Large intestine (tissue), 3 donors: ENCODE data around the gene GAPDH. TPM values are rescaled to one million over a fixed set of nuclear protein-coding genes. Genes with fewer than 3 reads are reported as not detected.
"Not testable (repeated sequence)": the region's sequence is repeated elsewhere in the genome, so short reads cannot be mapped to it uniquely, and the experiment has no call there.

ENCODE experiments used
- DNase-seq, 2 donors: peaks; one replicate each; pipeline versions ENCODE4 v3.0.0 to v3.0.0-alpha.2; 2013
- H3K27ac ChIP-seq: one replicate; pipeline ENCODE4 v1.5.1; 2013; ENCODE audit warnings: low read length
- H3K27me3 ChIP-seq: 2 replicates; pipeline ENCODE4 v1.6.1; 2013; ENCODE audit warnings: low read length; ENCODE audit not compliant: control insufficient read depth, insufficient read depth
- H3K36me3 ChIP-seq: 2 replicates; pipeline ENCODE4 v1.6.1; 2013; ENCODE audit warnings: low read length; ENCODE audit not compliant: control insufficient read depth, insufficient read depth
- H3K4me1 ChIP-seq: one replicate; pipeline ENCODE4 v1.6.1; 2013; ENCODE audit warnings: low read length; ENCODE audit not compliant: control insufficient read depth, insufficient read depth
- H3K4me3 ChIP-seq: one replicate; pipeline ENCODE4 v1.5.1; 2013; ENCODE audit warnings: low read length
- H3K9me3 ChIP-seq: one replicate; pipeline ENCODE4 v1.6.1; 2013; ENCODE audit warnings: mild to moderate bottlenecking, low read depth, low read length, moderate library complexity; ENCODE audit not compliant: control insufficient read depth
- WGBS: methylation state at CpG from one replicate; pipeline ENCODE4 v1.1.5; 2013; ENCODE audit warnings: low lambda C conversion rate; ENCODE audit not compliant: insufficient coverage; 5-methylcytosine and 5-hydroxymethylcytosine counted together
- polyA plus RNA-seq: library from polyadenylated mRNA; unstranded; fragments of 120-200 nt; gene quantifications from one replicate; pipeline ENCODE4 v1.2.1, GENCODE V29; 2013

GAPDH gene
- polyA plus RNA-seq, 1 donor = 2,065 TPM

DNA sequence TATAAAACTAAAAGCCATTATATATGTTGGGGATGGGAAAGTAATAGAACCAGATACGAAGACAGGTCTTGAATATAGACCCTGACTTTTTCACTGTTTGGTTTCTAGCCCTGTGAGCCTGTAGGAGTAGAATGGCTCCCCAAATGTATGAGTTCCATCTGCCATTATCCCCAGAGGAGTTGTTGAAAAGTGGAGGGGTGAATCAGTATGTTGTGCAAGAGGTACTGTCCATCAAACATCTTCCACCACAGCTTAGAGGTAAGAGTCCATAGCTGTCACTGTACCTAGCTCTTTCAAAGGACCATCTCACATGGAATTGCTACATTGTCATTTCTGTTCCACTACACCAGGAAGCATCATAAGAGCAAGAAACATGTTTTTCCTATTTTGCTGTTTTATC, 39.3 kb upstream of the GAPDH start:
- Histone ChIP-seq H3K4me1 (peaks cover 14% of the 10 kb centered on the region), H3K27me3 (no peaks in the 10 kb centered on the region), H3K4me3 (peak overlapping the region; percentile 1), H3K9me3 (no peaks in the 10 kb centered on the region), H3K27ac (no peak overlapping the region), H3K36me3 (peaks cover 22% of the 10 kb centered on the region)
- DNase-seq = no peak
- no CpG with 5 or more reads among the region's 1 CpG for WGBS

DNA sequence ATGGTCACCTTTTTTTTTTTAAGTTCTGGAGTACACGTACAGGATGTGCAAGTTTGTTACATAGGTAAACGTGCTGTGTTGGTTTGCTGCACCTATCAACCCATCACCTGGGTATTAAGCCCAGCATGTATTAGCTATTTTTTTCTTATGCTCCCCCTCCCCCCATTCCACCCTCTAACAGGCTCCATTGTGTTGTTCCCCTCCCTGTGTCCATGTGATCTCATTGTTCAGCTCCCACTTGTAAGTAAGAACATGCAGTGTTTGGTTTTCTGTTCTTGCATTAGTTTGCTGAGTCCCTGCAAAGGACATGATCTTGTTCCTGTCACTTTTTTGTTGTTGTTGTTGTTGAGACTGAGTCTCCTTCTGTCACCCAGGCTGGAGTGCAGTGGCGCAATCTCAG, 37.0 kb upstream of the GAPDH start:
- not testable (repeated sequence) for DNase-seq, H3K9me3 ChIP-seq

DNA sequence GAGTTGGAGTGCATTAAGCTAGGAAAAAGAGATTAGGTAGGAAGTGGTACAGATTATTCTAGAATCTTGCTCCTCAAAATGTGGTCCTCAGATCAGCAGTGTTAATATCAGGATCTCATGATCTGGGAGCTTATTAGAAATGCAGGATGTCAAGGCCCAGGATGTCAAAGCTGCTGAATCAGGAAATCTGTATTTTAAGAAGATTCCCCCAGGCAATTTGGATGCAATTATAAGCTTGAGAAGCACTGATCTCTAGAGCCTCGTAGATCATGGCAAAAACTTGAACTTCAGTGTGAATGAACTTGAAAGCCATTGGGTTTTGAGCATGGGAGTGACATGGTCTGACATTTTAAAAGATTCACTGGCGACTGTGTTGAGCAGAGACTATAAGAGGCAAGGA, 33.9 kb upstream of the GAPDH start:
- DNase-seq = no peak
- Histone ChIP-seq H3K9me3 (no peaks in the 10 kb centered on the region), H3K36me3 (peaks cover 30% of the 10 kb centered on the region), H3K27ac (no peak overlapping the region), H3K4me3 (no peak overlapping the region), H3K27me3 (no peaks in the 10 kb centered on the region), H3K4me1 (peaks cover 2% of the 10 kb centered on the region)
- 100% methylated on average over 1 of the region's 2 CpGs for WGBS

More for the DNA sequence above, 37.0 kb upstream of the GAPDH start:
- Histone ChIP-seq H3K4me1 (peaks cover 11% of the 10 kb centered on the region), H3K36me3 (peaks cover 26% of the 10 kb centered on the region)
- not testable (repeated sequence) for H3K4me3 ChIP-seq, H3K27ac ChIP-seq, H3K27me3 ChIP-seq
- no CpG with 5 or more reads among the region's 3 CpGs for WGBS

DNA sequence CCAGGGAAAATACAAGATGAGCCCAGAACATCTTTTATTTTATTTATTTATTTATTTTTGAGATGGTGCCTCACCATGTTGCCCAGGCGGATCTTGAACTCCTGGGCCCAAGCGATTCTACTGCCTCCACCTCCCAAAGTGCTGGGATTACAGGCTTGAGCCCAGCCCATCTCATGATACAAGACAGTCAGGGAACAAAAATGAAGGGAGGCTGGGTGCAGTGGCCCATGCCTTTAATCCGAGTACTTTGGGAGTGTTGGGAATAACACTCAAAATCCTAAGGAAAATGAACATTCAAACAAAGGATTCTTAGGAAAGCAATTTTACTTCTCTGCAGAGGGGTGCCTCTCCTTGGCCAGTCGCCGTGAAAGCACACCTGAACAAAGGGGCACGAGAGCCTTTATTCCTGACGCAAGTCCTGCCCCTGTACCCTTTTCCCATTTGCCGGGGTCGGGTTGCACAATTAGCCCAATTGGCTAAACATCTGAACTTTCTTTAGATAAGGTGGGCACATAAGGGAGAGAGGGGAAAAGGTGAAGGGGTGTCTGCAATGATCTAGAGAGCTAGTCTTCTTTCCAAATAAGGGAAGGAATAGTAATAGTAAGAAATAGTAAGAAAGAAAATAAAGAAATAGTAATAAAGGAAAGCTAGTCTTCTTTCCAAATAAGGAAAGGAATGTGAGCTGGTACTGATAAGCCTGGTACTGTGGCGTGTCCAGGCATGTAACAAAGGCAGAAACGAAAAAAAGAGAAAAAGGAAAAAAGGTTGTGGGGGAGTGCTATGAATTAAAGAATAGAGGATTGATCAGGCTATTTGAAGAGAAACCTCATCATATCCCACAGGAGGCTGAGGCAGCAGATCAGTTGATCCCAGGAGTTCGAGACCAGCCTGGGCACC, 27.0 kb upstream of the GAPDH start:
- H3K4me3 ChIP-seq = no peak overlapping the region
- peaks cover 31% of the 10 kb centered on the region for H3K36me3 ChIP-seq
- no peaks in the 10 kb centered on the region for H3K9me3 ChIP-seq
- no peaks in the 10 kb centered on the region for H3K4me1 ChIP-seq
- no peaks in the 10 kb centered on the region for H3K27me3 ChIP-seq
- 80% methylated on average over 2 of the region's 12 CpGs for WGBS
- no peak overlapping the region for H3K27ac ChIP-seq
- DNase-seq = no peak

DNA sequence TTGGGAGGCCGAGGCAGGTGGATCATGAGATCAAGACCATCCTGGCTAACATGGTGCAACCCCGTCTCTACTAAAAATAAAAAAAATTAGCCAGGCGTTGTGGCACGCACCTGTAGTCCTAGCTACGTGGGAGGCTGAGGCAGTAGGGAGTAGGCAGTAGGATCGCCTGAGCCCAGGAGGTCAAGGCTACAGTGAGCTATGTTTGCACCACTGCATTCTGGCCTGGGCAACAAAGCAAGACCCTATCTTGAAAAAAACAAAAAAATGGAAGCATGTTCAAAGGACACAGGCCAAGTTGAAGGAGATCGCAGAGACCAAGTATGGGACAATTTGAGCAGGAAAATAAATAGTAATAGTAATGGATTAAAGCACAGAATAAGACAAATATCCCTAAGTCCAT, 26.2 kb upstream of the GAPDH start:
- Histone ChIP-seq H3K4me1 (no peaks in the 10 kb centered on the region), H3K27me3 (no peaks in the 10 kb centered on the region), H3K27ac (no peak overlapping the region), H3K36me3 (peaks cover 37% of the 10 kb centered on the region), H3K9me3 (no peaks in the 10 kb centered on the region), H3K4me3 (no peak overlapping the region)
- no peak for DNase-seq
- WGBS = 81% methylated on average over 6 of the region's 7 CpGs

DNA sequence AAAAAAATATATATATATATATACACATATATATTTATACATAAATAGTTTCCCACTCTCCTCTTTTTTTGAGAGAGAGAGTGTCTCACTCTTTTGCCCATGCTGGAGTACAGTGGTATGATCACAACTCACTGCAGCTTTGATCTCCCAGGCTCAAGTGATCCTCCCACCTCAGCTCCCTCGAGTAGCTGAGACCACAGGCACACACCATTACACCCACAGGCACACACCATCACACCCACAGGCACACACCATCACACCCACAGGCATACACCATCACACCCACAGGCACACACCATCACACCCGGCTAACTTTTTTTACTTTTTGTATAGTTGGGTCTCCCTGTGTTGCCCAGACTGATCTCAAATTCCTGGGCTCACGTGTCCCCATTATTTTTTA, 14.1 kb upstream of the GAPDH start:
- peaks cover 81% of the 10 kb centered on the region for H3K36me3 ChIP-seq
- WGBS = no CpG with 5 or more reads among the region's 3 CpGs

DNA sequence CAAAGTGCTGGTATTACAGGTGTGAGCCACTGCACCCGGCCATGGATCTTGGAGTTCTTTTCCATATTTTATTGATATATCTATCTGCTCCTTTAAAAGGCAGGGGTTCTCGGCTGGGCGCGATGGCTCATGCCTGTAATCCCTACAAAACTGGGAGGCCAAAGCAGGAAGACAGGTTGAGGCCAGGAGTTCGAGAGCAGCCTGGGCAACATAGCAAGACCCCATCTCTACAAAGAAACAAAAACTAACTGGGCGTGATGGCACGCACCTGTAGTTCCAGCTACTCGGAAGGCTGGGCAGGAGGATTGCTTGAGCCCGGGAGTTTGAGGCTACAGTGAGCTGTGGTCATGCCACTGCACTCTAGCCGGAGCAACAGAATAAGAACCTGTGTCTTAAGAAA, 12.1 kb upstream of the GAPDH start:
- H3K4me1 ChIP-seq = no peaks in the 10 kb centered on the region
- peaks cover 86% of the 10 kb centered on the region for H3K36me3 ChIP-seq
- no peak overlapping the region for H3K27ac ChIP-seq
- no peak overlapping the region for H3K4me3 ChIP-seq
- no peaks in the 10 kb centered on the region for H3K9me3 ChIP-seq
- H3K27me3 ChIP-seq = no peaks in the 10 kb centered on the region
- no peak for DNase-seq
- WGBS = 100% methylated on average over 1 of the region's 10 CpGs

More for the DNA sequence above, 14.1 kb upstream of the GAPDH start:
- Histone ChIP-seq H3K4me1 (no peaks in the 10 kb centered on the region), H3K9me3 (no peaks in the 10 kb centered on the region), H3K4me3 (no peak overlapping the region), H3K27me3 (no peaks in the 10 kb centered on the region), H3K27ac (no peak overlapping the region)
- no peak for DNase-seq

DNA sequence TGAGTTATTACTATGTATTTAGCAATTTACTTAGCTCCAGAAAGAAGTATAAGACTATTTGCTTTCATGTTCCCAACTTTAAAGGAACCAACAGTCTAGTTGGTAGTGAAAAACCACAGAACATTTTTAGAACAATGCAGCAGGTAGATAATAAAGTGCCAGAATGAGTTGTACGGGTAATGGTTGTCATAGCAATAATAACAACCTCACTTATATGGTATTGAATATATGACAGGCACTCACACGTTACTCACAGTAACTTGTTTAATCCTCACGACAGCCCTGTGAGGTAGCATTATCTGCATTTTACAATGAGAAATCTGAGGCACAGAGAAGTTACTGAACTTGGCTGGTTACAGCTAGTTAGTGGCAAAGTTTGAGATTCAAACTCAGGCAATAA, 10.6 kb upstream of the GAPDH start:
- H3K9me3 ChIP-seq = no peaks in the 10 kb centered on the region
- no peak overlapping the region for H3K27ac ChIP-seq
- WGBS = no CpG with 5 or more reads among the region's 3 CpGs
- no peak overlapping the region for H3K4me3 ChIP-seq
- H3K4me1 ChIP-seq = no peaks in the 10 kb centered on the region
- H3K27me3 ChIP-seq = no peaks in the 10 kb centered on the region
- H3K36me3 ChIP-seq = peaks cover 94% of the 10 kb centered on the region
- DNase-seq = no peak

DNA sequence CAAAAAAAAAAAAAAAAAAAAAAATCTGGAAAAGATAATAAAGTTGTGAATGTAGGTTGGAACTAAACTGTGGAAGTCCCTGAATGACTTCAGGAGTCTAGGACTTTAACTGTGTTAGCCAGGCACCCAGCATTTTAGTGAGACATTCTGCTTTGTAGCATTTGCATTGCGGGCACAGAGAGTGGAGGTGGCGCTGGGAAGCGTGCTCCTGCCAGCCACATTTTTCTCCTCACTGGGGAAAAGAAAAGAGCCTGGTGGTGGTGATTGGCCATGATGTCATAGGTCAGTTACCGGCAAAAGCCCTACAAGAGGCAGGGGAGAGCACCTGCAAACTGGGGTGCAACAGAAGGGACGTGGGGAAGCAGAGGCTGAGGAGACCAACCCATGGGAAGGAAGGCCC, 9.7 kb upstream of the GAPDH start:
- no peaks in the 10 kb centered on the region for H3K4me1 ChIP-seq
- H3K4me3 ChIP-seq = no peak overlapping the region
- H3K9me3 ChIP-seq = no peaks in the 10 kb centered on the region
- 100% methylated on average over 1 of the region's 5 CpGs for WGBS
- H3K27ac ChIP-seq = no peak overlapping the region
- no peaks in the 10 kb centered on the region for H3K27me3 ChIP-seq
- H3K36me3 ChIP-seq = peaks cover 97% of the 10 kb centered on the region
- DNase-seq = no peak

DNA sequence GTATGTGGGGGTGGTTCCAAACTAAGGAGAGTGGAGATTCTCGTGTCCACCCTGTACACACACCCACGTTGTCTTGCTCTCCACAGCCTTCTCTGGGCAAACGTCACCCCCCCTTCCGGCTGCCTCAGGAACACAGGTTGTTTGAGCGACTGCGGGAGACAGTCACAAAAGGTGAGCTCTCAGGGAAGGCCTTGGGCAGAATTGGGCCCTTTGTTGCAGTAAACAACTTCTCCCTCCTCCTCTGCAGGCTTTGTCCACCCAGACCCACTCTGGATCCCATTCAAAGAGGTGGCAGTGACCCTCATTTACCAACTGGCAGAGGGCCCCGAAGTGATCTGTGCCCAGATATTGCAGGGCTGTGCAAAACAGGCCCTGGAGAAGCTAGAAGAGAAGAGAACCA, 8.1 kb upstream of the GAPDH start:
- peaks cover 98% of the 10 kb centered on the region for H3K36me3 ChIP-seq

More for the DNA sequence above, 8.1 kb upstream of the GAPDH start:
- Histone ChIP-seq H3K4me3 (no peak overlapping the region), H3K4me1 (no peaks in the 10 kb centered on the region), H3K27ac (no peak overlapping the region), H3K27me3 (no peaks in the 10 kb centered on the region), H3K9me3 (no peaks in the 10 kb centered on the region)
- WGBS = no CpG with 5 or more reads among the region's 7 CpGs
- no peak for DNase-seq
